ENCODE results near the gene OR8D1.

DNA sequence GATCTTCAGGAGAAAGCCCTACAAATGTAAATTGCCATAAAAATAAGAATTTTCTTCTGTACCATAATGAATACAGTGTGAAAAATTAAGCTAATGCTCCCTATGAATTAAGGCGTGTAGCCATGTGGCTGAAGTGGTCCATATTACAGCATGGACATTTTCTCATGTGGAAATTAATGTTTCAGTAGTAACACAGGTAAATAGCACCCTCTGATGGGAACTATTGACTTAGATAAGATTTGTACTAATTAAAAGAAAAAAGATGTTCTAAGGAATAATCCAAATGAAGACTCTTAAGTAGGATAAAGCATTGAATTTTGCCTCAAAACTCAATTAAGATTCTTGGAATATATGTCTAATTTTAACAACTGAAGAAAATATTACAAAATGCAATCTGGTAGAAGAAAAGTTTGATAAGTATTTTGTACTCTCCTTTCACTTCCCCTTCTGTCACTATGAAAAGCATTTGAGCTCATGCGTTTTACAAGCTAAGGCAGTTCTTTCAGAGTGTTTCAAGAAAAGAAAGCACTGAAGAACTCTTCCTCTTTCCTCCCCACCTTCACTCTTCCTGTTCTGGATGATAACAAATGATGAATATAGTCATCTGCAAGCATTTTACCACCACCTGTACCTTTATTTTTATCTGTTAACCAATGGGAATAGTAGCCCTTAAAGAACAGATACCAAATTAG, 16.2 kb upstream of the OR8D1 start:
- TF ChIP-seq, protein P1, sequence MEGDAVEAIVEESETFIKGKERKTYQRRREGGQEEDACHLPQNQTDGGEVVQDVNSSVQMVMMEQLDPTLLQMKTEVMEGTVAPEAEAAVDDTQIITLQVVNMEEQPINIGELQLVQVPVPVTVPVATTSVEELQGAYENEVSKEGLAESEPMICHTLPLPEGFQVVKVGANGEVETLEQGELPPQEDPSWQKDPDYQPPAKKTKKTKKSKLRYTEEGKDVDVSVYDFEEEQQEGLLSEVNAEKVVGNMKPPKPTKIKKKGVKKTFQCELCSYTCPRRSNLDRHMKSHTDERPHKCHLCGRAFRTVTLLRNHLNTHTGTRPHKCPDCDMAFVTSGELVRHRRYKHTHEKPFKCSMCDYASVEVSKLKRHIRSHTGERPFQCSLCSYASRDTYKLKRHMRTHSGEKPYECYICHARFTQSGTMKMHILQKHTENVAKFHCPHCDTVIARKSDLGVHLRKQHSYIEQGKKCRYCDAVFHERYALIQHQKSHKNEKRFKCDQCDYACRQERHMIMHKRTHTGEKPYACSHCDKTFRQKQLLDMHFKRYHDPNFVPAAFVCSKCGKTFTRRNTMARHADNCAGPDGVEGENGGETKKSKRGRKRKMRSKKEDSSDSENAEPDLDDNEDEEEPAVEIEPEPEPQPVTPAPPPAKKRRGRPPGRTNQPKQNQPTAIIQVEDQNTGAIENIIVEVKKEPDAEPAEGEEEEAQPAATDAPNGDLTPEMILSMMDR (IDR thresholded peaks at IDR 0.05; ENCODE audit: control extremely low read depth in 1 of 3, insufficient read depth in 1 of 3, low read depth in 1 of 3, low read length in 3 of 3), result no peak
- no peak for TF ChIP-seq GABPA (IDR thresholded peaks at IDR 0.05; ENCODE audit: borderline replicate concordance, insufficient read depth, low read length)
- TF ChIP-seq EP300 (IDR thresholded peaks at IDR 0.05; ENCODE audit: borderline replicate concordance in 1 of 2, low read depth in 2 of 2, low read length in 2 of 2), result no peak
- TF ChIP-seq TAF1 (IDR thresholded peaks at IDR 0.05; ENCODE audit: low read depth, low read length), result no peak
- no peak for TF ChIP-seq POLR2A (IDR thresholded peaks at IDR 0.05; ENCODE audit: control extremely low read depth in 1 of 2, low read depth in 2 of 2, low read length in 2 of 2)
- TF ChIP-seq POLR2AphosphoS5 (IDR thresholded peaks at IDR 0.05; ENCODE audit: low read depth, low read length), result no peak
- no peak for TF ChIP-seq KDM1A (IDR thresholded peaks at IDR 0.05; ENCODE audit: borderline replicate concordance, low read length)
- TF ChIP-seq MAFK (IDR thresholded peaks at IDR 0.05; ENCODE audit: low read depth, low read length), result no peak
- TF ChIP-seq TBP (IDR thresholded peaks at IDR 0.05; ENCODE audit: low read depth, low read length), result no peak
- TF ChIP-seq CEBPB (IDR thresholded peaks at IDR 0.05; ENCODE audit: low read depth, low read length), result no peak
- no peak for TF ChIP-seq ASH2L (IDR thresholded peaks at IDR 0.05; ENCODE audit: low read length)
- TF ChIP-seq RFX5 (IDR thresholded peaks at IDR 0.05; ENCODE audit: borderline replicate concordance, low read depth, low read length), result no peak
